Urothelium cell line (cell line): ENCODE data around the gene CDK5RAP2.
"Not testable (repeated sequence)": the region's sequence is repeated elsewhere in the genome, so short reads cannot be mapped to it uniquely, and the experiment has no call there.

ENCODE experiments used
- DNase-seq: peaks from one replicate; pipeline ENCODE4 v3.0.0; 2011; ENCODE audit warnings: low spot score, mixed read lengths
- FAIRE-seq: peaks from 2 replicates; lab custom pipeline; 2011; peaks lifted over from hg19 to GRCh38; lab: Jason Lieb, UNC

The CDK5RAP2 gene

GRCh38 chr9:120552210-120552704 is 27.7 kb downstream of the CDK5RAP2 start:
- DNase-seq, FAIRE-seq: not testable (repeated sequence)

GRCh38 chr9:120545701-120546550 is 34.0 kb downstream of the CDK5RAP2 start:
- DNase-seq: no peak
- no peak for FAIRE-seq

GRCh38 chr9:120544441-120544840 is 35.5 kb downstream of the CDK5RAP2 start:
- FAIRE-seq (no peak), DNase-seq (no peak)

GRCh38 chr9:120542701-120543490 is 37.1 kb downstream of the CDK5RAP2 start:
- DNase-seq (no peak), FAIRE-seq (no peak)

- DNase-seq (no peak), FAIRE-seq (no peak)
Observed at GRCh38 chr9:120541921-120542320, 38.0 kb downstream of the CDK5RAP2 start.

- no peak for DNase-seq
- no peak for FAIRE-seq
Observed at GRCh38 chr9:120539951-120540350, 40.0 kb downstream of the CDK5RAP2 start.

GRCh38 chr9:120538339-120538738 is 41.6 kb downstream of the CDK5RAP2 start:
- no peak for DNase-seq
- no peak for FAIRE-seq

- no peak for FAIRE-seq
- DNase-seq: no peak
Observed at GRCh38 chr9:120536949-120537640, 42.9 kb downstream of the CDK5RAP2 start.

GRCh38 chr9:120536094-120536493 is 43.9 kb downstream of the CDK5RAP2 start:
- DNase-seq: no peak
- no peak for FAIRE-seq

- no peak for FAIRE-seq
- DNase-seq: no peak
Observed at GRCh38 chr9:120534266-120534665, 45.7 kb downstream of the CDK5RAP2 start.

GRCh38 chr9:120532891-120533290 is 47.1 kb downstream of the CDK5RAP2 start:
- DNase-seq (no peak), FAIRE-seq (no peak)

- FAIRE-seq (no peak), DNase-seq (peak; percentile 48)
Observed at GRCh38 chr9:120532475-120532874, 47.5 kb downstream of the CDK5RAP2 start.

- DNase-seq (peak; percentile 41), FAIRE-seq (no peak)
Observed at GRCh38 chr9:120531683-120532300, 48.2 kb downstream of the CDK5RAP2 start.

GRCh38 chr9:120530220-120530832 is 49.6 kb downstream of the CDK5RAP2 start:
- DNase-seq, FAIRE-seq: not testable (repeated sequence)

- FAIRE-seq (no peak), DNase-seq (no peak)
Observed at GRCh38 chr9:120528829-120529228, 51.1 kb downstream of the CDK5RAP2 start.

GRCh38 chr9:120528327-120528726 is 51.6 kb downstream of the CDK5RAP2 start:
- DNase-seq (no peak), FAIRE-seq (no peak)

- FAIRE-seq (no peak), DNase-seq (no peak)
Observed at GRCh38 chr9:120526534-120526933, 53.4 kb downstream of the CDK5RAP2 start.

GRCh38 chr9:120524863-120525262 is 55.1 kb downstream of the CDK5RAP2 start:
- FAIRE-seq: no peak
- no peak for DNase-seq

GRCh38 chr9:120524038-120524437 is 55.9 kb downstream of the CDK5RAP2 start:
- no peak for FAIRE-seq
- no peak for DNase-seq

- no peak for DNase-seq
- FAIRE-seq: no peak
Observed at GRCh38 chr9:120522558-120522957, 57.4 kb downstream of the CDK5RAP2 start.
